Activated T-helper 2 cell treated with anti-CD3 and anti-CD28 coated beads, Interferon-gamma antibody, Interleukin-2, Interleukin-4, amounts not matched to agents 10 μg/mL and 5 μg/mL and 100 μg/mL, durations not matched to agents 14 hours and 24 hours and 36 hours (primary cell): ENCODE data around the gene TRMT2A. TPM values are rescaled to one million over a fixed set of nuclear protein-coding genes. Genes with fewer than 3 reads are reported as not detected.

Experiments used
- DNase-seq: peaks from one replicate; pipeline ENCODE4 v3.0.0; 2021; ENCODE audit warnings: low spot score
- H3K27ac Mint-ChIP-seq: one replicate; pipeline ENCODE4 v1.8.0; 2021; ENCODE audit warnings: mixed read lengths
- H3K27me3 Mint-ChIP-seq: one replicate; pipeline ENCODE4 v1.8.0; 2021; ENCODE audit warnings: low read depth, mixed read lengths
- H3K36me3 Mint-ChIP-seq: one replicate; pipeline ENCODE4 v1.8.0; 2021; ENCODE audit warnings: low read depth, mixed read lengths
- H3K4me1 Mint-ChIP-seq: one replicate; pipeline ENCODE4 v1.8.0; 2021; ENCODE audit warnings: low read depth, mixed read lengths
- H3K4me3 Mint-ChIP-seq: one replicate; pipeline ENCODE4 v1.8.0; 2021; ENCODE audit warnings: low read depth, mild to moderate bottlenecking, moderate library complexity, mixed read lengths
- H3K9me3 Mint-ChIP-seq: one replicate; pipeline ENCODE4 v1.8.0; 2021; ENCODE audit warnings: mixed read lengths
- intact Hi-C: fragments of 100-400 bp; cut with micrococcal nuclease; formaldehyde crosslinking; loops from one replicate; pipeline ENCODE4 v1.15.1; 2023
- total RNA-seq: library from RNA; stranded (reverse); gene quantifications from 2 replicates; pipeline ENCODE4 v1.2.3, GENCODE V29; 2022

TRMT2A gene
- total RNA-seq, 1 donor from 2014 or later = 94.1 TPM

GRCh38 chr22:20094197-20094807 lies 22.7 kb downstream of the TRMT2A start:
- no peak for DNase-seq
- Mint-ChIP-seq H3K4me3 (no peak overlapping the region), H3K4me1 (peaks cover 26% of the 10 kb centered on the region), H3K9me3 (peaks cover 3% of the 10 kb centered on the region), H3K36me3 (peaks cover 96% of the 10 kb centered on the region), H3K27ac (no peak overlapping the region), H3K27me3 (no peaks in the 10 kb centered on the region)
- intact Hi-C loops = no loop called here

DNA sequence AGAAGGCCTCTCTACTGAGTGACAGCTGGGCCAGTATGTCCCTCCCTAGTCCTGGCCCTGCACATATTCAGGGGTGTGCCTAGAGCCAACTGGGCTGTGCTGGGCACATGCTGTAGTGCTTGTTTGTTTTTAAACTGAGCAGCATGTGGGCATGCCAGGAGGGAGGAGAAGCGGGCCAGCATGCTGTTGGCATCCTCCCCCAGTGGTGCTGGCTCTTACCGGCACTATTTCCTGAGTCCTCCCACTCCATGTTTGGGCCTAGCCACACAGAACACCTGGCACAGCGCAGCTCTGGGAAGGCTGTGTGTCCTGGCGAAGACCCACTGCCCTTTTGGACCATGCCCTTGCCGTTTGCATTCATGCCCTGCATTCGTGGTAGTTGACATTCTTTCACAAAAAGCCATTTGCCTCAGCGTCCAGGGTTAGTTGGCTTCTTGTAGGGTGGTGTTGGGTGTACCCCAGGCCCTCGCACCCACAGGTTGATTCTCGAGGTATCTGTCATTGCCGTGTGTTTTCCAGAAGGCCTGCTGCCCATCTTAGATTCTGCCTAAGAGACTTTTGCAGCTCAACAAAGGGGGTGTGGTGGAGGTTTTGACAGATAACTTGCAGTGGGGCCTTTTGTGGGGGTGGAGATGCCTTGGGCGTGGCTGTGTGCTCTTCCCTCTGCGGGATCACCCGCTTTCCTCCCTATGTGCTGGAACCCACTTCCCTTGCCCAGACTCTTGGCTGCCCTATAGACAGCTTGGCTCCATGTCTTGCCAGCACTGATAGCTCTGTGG lies 23.4 kb downstream of the TRMT2A start:
- intact Hi-C loops = no loop called here
- Mint-ChIP-seq H3K27ac (no peak overlapping the region), H3K9me3 (peaks cover 3% of the 10 kb centered on the region), H3K4me3 (no peak overlapping the region), H3K27me3 (no peaks in the 10 kb centered on the region), H3K4me1 (peaks cover 19% of the 10 kb centered on the region), H3K36me3 (peaks cover 96% of the 10 kb centered on the region)
- DNase-seq = no peak

DNA sequence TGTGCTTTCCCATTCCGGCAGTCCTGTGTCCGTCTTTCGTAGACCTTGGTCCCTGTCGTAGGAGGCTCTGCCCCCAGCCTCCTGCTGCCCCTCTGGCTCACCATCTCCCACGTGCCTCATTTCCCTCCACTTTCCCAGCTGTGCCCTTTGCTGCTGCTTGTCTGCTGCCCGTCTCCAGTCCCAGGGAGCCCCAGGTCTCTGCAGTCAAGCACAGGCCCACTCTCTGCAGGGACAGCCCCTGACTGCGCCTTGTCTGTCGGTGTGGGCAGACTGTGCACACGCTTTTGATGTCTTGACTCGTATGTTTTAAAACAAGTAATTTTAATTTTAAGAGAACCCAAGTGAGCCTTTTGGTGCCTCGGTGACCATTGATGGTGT lies 24.6 kb downstream of the TRMT2A start:
- Mint-ChIP-seq H3K36me3 (peaks cover 95% of the 10 kb centered on the region), H3K9me3 (peaks cover 3% of the 10 kb centered on the region), H3K4me3 (no peak overlapping the region)

DNA sequence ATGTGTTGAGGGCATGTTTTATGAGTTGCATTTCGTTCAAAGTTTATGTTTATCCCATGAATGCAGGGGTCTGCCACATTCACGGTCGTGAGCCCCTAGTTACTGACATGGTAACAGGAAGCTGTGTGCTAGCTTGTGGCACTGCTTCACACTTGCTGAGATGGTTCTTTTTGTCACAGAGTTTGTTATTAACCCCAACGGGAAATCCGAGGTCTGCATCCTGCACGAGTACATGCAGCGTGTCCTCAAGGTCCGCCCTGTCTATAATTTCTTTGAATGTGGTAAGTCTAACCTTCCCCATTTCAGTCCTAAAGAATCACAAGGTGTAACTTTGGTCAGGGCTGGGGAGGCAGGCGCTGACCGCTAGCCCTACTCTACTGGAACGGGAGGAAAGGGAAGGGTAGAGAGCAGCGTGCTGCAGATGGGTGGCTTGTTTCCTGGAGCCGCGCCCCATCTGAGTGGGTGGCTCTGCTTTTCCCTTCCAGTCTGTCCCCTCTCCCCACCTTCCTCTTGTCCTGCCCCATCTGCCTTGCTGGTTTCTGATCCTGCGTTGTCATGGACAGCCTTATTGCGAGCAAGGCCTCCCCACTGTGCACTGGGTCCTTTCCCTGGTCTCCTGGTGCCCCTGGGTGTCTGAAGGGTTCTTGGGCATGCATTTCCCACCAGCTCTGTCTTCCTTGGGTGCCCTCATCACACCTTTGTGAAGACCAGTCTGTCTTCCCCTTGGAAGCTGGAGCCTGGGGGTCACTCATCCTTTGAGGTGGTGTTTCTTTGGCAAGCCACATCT lies 25.1 kb downstream of the TRMT2A start:
- no peak for DNase-seq
- H3K36me3 Mint-ChIP-seq = peaks cover 95% of the 10 kb centered on the region
- intact Hi-C loops = no loop called here
- H3K4me1 Mint-ChIP-seq = peaks cover 11% of the 10 kb centered on the region
- H3K9me3 Mint-ChIP-seq = no peaks in the 10 kb centered on the region
- no peaks in the 10 kb centered on the region for H3K27me3 Mint-ChIP-seq
- no peak overlapping the region for H3K27ac Mint-ChIP-seq
- no peak overlapping the region for H3K4me3 Mint-ChIP-seq

More for the DNA sequence above, 24.6 kb downstream of the TRMT2A start:
- DNase-seq = no peak
- intact Hi-C loops = no loop called here
- Mint-ChIP-seq H3K27me3 (no peaks in the 10 kb centered on the region), H3K4me1 (peaks cover 15% of the 10 kb centered on the region), H3K27ac (no peak overlapping the region)

DNA sequence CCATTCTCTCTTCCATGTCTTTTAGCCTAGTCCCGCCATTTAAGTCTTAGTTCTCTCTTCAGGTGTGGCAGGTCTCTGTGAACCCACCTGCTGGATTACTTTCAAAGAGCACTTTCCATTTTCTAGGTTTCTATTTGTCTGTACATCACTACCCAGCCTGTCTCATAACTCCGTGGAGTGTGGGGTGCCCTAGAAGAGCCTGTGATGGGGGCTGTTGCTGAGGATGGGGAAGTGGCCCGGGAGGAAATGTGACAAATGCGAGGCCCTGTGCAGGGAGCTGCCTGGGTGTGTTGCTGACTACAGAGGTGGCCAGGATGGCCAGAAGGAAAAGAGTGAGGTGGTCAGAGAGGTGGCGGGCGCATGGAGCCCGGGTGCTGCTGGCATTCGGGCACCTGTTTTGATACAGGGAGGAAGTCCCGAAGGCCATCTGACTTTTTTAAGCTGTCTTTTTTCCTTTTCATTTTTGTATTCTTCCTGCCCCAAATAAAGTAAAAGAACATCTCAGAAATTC lies 26.2 kb downstream of the TRMT2A start:
- intact Hi-C loops = no loop called here
- Mint-ChIP-seq H3K36me3 (peaks cover 94% of the 10 kb centered on the region), H3K27me3 (no peaks in the 10 kb centered on the region), H3K4me1 (peaks cover 12% of the 10 kb centered on the region), H3K4me3 (no peak overlapping the region), H3K27ac (no peak overlapping the region), H3K9me3 (no peaks in the 10 kb centered on the region)
- DNase-seq = no peak

DNA sequence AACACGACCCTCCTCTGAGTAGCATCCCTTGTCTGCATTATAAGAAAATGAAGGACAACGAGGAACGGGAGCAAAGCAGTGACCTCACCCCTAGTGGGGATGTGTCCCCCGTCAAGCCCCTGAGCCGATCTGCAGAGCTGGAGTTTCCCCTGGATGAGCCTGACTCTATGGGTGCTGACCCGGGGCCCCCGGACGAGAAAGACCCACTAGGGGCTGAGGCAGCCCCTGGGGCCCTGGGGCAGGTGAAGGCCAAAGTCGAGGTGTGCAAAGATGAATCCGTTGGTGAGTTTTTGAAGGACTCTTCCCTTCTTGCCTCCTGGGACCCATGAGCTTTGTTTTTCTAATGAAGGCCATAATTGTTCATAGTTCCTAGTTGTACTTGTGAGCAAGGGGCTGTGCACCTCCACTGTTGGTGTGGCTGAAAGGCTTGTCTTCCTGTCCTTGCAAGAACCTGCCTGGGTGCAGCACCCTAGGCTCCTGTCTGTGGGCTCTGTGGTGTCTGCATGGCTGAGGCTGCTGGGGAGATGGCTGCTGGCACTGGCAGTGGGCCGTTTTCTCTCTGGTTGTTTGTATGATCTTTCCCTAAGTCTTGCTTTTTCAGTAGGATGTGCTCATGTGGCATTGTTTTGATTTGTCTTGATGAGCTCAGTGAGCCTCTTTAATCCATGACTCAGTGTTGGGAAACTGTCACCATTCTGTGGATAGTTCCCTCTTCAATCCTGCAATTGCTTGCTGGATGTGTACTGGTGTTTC lies 26.9 kb downstream of the TRMT2A start:
- Mint-ChIP-seq H3K4me3 (no peak overlapping the region), H3K4me1 (peaks cover 6% of the 10 kb centered on the region), H3K27me3 (no peaks in the 10 kb centered on the region), H3K36me3 (peaks cover 93% of the 10 kb centered on the region), H3K27ac (no peak overlapping the region), H3K9me3 (no peaks in the 10 kb centered on the region)
- no peak for DNase-seq
- intact Hi-C loops = loop anchor here (10.0 kb wide), 1 partner anchor 65 kb away; the partner anchor contains the start of gene TANGO2

GRCh38 chr22:20089226-20089976 lies 27.6 kb downstream of the TRMT2A start:
- Mint-ChIP-seq H3K9me3 (no peaks in the 10 kb centered on the region), H3K4me3 (no peak overlapping the region), H3K27me3 (no peaks in the 10 kb centered on the region), H3K4me1 (peaks cover 4% of the 10 kb centered on the region), H3K27ac (no peak overlapping the region), H3K36me3 (peaks cover 86% of the 10 kb centered on the region)
- DNase-seq = no peak
- intact Hi-C loops = loop anchor here (10.0 kb wide), 1 partner anchor 65 kb away; the partner anchor contains the start of gene TANGO2

GRCh38 chr22:20088263-20088648 lies 28.8 kb downstream of the TRMT2A start:
- peaks cover 13% of the 10 kb centered on the region for H3K4me1 Mint-ChIP-seq
- intact Hi-C loops = loop anchor here (10.0 kb wide), 1 partner anchor 63 kb away; the partner anchor contains the start of gene TANGO2
- H3K4me3 Mint-ChIP-seq = no peak overlapping the region
- DNase-seq = no peak
- H3K36me3 Mint-ChIP-seq = peaks cover 74% of the 10 kb centered on the region
- no peak overlapping the region for H3K27ac Mint-ChIP-seq
- no peaks in the 10 kb centered on the region for H3K27me3 Mint-ChIP-seq
- H3K9me3 Mint-ChIP-seq = no peaks in the 10 kb centered on the region

- H3K27me3 Mint-ChIP-seq = no peaks in the 10 kb centered on the region
- DNase-seq = no peak
- no peak overlapping the region for H3K27ac Mint-ChIP-seq
- intact Hi-C loops = loop anchor here (10.0 kb wide), 1 partner anchor 63 kb away; the partner anchor contains the start of gene TANGO2
- no peaks in the 10 kb centered on the region for H3K9me3 Mint-ChIP-seq
- H3K4me1 Mint-ChIP-seq = peaks cover 17% of the 10 kb centered on the region
- no peak overlapping the region for H3K4me3 Mint-ChIP-seq
- H3K36me3 Mint-ChIP-seq = peaks cover 74% of the 10 kb centered on the region
Observed at GRCh38 chr22:20087319-20088262, 29.4 kb downstream of the TRMT2A start.

GRCh38 chr22:20086763-20087162 lies 30.3 kb downstream of the TRMT2A start:
- Mint-ChIP-seq H3K9me3 (no peaks in the 10 kb centered on the region), H3K36me3 (peaks cover 70% of the 10 kb centered on the region), H3K27ac (no peak overlapping the region), H3K27me3 (no peaks in the 10 kb centered on the region), H3K4me3 (no peak overlapping the region), H3K4me1 (peaks cover 19% of the 10 kb centered on the region)
- no peak for DNase-seq
- intact Hi-C loops = loop anchor here (10.0 kb wide), 1 partner anchor 62 kb away; the partner anchor contains the start of gene TANGO2

DNA sequence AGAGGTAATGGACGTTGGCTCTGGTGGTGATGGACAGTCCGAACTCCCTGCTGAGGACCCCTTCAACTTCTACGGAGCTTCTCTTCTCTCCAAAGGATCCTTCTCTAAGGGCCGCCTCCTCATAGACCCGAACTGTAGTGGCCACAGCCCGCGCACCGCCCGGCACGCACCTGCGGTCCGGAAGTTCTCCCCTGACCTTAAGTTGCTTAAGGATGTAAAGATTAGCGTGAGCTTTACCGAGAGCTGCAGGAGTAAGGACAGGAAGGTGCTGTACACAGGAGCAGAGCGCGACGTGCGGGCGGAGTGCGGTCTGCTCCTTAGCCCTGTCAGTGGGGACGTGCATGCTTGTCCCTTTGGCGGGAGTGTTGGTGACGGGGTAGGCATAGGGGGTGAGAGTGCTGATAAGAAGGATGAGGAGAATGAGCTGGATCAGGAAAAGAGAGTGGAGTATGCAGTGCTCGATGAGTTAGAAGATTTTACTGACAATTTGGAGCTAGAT lies 30.9 kb downstream of the TRMT2A start:
- intact Hi-C loops = loop anchor here (10.0 kb wide), 1 partner anchor 61 kb away; the partner anchor contains the start of gene TANGO2
- Mint-ChIP-seq H3K27me3 (no peaks in the 10 kb centered on the region), H3K4me3 (no peak overlapping the region), H3K36me3 (peaks cover 66% of the 10 kb centered on the region), H3K4me1 (peaks cover 22% of the 10 kb centered on the region), H3K9me3 (no peaks in the 10 kb centered on the region), H3K27ac (no peak overlapping the region)
- DNase-seq = no peak
